NCI-H1436 (cell line): ENCODE measurements around the gene CDC42SE2.
"Not testable (repeated sequence)": the region's sequence is repeated elsewhere in the genome, so short reads cannot be mapped to it uniquely, and the experiment has no call there.

Experiments used
- DNase-seq: peaks from one replicate; lab custom pipeline; 2025; lab: John Stamatoyannopoulos, UW

The CDC42SE2 gene

DNA sequence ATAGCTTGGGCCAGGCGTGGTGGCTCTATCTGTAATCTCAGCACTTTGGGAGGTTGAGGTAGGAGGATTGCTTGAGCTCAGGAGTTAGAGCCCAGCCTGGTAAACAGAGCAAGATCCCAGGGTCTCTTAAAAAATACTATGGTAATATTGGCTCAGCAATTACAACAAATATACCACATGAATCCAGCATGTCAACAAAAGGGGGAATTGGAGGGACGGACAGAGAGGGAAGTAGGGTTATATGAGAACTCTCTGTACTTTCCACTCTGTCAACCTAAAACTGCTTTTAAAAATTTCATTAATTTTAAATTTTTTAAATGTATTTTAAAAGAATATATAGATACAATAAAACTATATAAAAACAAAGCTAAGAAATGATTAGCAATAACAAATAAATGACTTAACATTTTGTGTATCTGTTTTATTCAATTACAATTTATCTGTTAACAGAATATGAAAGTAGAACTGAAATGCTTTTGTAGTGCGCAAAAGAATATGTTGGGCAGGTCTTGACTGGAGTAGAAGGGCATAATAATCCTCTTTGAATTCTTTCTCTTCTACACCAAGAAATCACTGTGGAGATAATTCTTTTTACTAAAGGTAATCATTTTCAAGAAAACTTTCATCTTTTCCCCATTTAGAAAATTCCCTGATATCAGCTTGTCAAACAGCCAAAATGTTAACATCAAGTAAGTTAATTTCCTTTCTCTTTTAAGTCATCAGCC, 12.9 kb upstream of the CDC42SE2 start:
- no peak for DNase-seq

- no peak for DNase-seq
Observed at GRCh38 chr5:131252824-131253171, 11.1 kb upstream of the CDC42SE2 start.

- not testable (repeated sequence) for DNase-seq
Observed at GRCh38 chr5:131254025-131254424, 9.8 kb upstream of the CDC42SE2 start.

- no peak for DNase-seq
Observed at GRCh38 chr5:131254741-131255140, 9.1 kb upstream of the CDC42SE2 start.

DNA sequence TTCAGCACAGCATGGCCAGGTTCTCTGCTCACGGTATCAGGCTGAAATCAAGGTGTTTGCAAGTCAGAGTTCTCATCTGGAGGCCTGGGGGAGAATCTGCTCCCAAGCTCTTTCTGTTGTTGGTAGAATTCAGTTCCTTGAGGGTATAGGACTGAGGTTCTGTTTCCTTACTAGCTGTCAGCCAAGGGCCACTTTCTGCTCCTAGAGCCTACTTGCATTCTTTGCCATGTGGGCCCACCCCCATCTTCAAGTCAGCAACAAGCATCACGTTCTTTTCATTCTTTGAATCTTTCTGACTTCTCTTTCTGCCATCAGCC, 7.4 kb upstream of the CDC42SE2 start:
- DNase-seq = no peak

DNA sequence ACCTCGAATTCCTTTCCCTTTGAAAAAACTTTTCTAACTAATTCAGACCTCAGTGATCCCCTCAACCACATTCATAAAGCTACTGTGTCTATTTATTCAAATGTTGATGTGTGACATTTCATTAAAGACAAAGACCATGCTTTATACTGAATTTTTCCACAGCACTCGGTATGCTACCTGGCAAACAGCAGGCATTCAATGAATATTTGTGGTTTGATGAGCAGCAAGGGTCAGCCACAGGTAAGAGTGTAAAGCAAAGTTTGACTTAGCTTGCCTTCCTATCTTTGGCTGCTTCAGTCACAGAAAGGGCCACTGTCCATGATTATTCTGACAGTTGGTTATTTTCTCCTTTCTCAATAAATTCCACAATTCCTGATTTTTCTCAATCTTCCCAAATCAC, 5.1 kb upstream of the CDC42SE2 start:
- DNase-seq = no peak

GRCh38 chr5:131259326-131259725, 4.5 kb upstream of the CDC42SE2 start:
- DNase-seq = no peak

DNA sequence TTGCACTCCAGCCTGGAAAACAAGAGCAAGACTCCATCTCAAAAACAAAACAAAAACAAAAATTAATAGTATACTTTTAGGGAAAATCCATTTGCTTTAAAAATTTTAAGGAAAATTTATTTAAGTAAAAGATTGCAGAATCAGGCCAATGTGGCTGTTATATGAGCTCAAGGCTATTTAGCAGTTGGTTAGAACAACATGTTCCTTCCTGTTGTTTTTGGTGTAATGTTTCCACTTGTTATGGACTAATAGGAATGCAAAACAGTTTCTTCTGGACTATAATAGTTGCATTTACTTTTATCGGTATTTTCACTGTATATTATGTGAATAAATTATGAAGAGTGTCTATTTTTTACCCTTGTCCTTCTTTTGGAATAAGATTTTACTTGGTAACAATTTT, 3.0 kb upstream of the CDC42SE2 start:
- DNase-seq = no peak

- DNase-seq = no peak
Observed at GRCh38 chr5:131261483-131261882, 2.4 kb upstream of the CDC42SE2 start.

- DNase-seq = no peak
Observed at GRCh38 chr5:131262953-131263541, 806 bp upstream of the CDC42SE2 start.

GRCh38 chr5:131264451-131265099, 722 bp downstream of the CDC42SE2 start:
- DNase-seq = peak; percentile 24

DNA sequence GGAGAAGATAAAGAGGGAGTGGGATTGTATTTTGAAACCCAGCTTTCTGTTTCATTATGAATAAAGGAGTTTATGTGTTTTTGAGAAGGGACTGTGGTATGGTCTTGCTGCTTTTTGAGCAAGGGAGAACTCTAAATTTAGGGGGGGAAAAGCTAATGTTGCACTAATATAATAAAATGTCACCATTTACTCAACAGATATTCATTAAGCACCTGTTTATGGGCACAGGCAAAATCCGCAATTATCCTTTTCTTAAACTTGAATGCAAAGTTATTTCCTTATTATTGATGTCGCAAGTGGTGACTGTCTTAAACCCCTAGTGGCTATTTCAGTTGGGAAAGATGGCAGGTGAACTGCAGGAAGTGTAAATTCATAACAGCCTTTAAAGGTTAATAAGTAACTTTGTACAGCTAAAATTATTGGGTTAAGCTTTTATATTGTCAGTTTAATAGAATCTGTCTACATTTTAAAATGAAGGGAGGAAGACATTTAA, 1.5 kb downstream of the CDC42SE2 start:
- DNase-seq = no peak

DNA sequence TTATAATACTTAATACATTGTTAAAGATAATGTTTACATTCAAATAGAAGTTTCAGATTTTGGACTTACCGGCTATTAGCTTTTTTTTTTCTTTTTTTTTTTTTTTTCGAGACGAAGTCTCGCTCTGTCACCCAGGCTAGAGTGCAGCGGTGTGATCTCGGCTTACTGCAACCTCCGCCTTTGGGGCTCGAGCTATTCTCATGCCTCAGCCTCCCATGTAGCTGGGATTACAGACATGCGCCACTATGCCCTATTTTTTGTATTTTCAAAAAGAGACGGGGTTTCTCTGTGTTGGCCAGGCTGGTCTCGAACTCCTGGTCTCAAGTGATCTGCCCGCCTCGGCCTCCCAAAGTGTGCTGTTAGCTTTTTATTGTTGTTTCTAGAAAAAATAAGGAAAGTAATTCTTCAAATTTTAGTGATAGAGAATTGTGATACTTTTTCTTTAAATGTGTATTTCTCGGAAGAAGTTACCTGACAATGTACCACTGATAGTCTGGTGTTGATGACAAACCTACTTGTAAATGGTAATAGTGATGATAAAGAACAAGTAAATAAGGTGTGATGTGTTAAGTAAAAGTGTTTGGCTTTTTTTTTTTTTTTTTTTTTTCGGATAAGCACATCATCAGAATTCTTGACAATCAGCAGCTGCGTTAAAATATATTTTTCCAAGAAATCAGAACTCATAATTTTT, 2.7 kb downstream of the CDC42SE2 start:
- no peak for DNase-seq

GRCh38 chr5:131268758-131269370, 5.0 kb downstream of the CDC42SE2 start:
- DNase-seq = no peak

DNA sequence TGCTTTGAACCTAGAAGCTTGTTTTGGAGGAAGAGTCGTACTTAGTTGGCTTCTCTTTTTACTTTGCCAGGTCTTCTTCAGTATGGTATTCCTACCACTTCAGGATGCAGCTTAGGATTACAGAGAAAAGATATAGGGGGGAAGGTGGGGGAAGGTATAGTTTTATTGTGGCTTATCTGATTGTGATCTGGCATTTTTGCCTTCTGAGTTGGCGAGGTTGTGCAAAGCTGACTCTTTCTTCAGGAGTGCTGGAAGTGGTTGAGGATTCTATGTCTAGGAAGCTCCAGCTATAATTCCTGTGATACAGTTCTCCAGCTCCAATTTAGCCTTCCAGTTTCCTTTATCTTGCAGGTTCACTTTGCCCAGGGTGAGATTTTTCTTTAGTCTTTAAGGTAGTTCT, 7.0 kb downstream of the CDC42SE2 start:
- DNase-seq = no peak

GRCh38 chr5:131271888-131272287, 8.0 kb downstream of the CDC42SE2 start:
- DNase-seq = not testable (repeated sequence)

GRCh38 chr5:131272307-131272706, 8.5 kb downstream of the CDC42SE2 start:
- DNase-seq = no peak

DNA sequence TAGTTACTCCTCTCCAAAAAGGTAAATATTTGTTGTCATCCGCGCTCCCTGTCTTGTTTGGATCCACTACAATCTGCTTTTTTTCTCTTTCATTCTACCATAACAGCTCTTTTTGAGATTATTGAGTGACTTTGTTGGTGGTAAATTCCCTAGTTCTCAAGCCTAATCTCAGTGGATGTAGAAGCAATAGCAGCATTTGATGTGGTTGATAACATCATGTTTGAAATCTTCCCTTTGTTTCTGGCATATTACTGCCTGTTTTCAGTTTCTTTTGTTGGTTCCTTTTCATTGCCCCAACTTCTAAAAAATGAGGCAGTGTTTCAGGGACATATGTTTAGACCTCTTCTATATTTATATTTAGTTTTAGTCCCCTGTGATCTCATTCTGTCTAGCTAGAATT, 8.9 kb downstream of the CDC42SE2 start:
- DNase-seq = no peak

- DNase-seq = no peak
Observed at GRCh38 chr5:131274326-131275063, 10.6 kb downstream of the CDC42SE2 start.

GRCh38 chr5:131276072-131276471, 12.2 kb downstream of the CDC42SE2 start:
- DNase-seq = no peak

DNA sequence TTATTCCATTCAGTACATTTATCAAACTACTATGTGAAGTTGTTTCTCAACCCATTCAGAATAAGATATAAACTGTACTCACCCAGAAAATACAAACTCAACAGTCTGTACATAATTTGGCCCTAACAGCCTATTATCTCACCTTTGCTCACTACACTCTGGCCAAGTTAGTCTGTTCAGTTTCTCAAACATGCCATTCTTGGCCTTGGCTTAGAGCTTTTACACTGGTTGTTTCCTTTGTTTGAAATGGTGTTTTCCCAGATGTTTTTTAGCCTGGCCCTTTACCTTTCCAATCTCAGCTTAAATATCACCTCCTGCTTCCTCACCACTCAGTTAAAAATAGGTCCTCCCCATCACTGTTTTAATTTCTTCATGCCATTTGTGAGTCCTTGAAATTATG, 13.6 kb downstream of the CDC42SE2 start:
- no peak for DNase-seq
